Activated CD8-positive, alpha-beta memory T cell treated with anti-CD3 and anti-CD28 coated beads, Interleukin-2, amount 10 ng/mL, durations not matched to agents 7 days and 5 days (primary cell): ENCODE results near the gene CDS2. TPM values are rescaled to one million over a fixed set of nuclear protein-coding genes. Genes with fewer than 3 reads are reported as not detected.
A peak's percentile ranks its signal among the peaks of the same experiment; 100 is the strongest.

Experiments used
- ATAC-seq: fragments of 150-1000 bp; cut with Tn5 transposase; one replicate; pipeline ENCODE4 v1.10.0; 2021; ENCODE audit warnings: moderate library complexity
- CTCF ChIA-PET: fragments of 350-600 bp; sonication (Branson Sonifier 250); formaldehyde crosslinking; loops from one replicate; lab custom pipeline; 2021; ENCODE audit warnings: antibody characterized with exemption; lab: Charles Lee
- DNase-seq: peaks from one replicate; pipeline ENCODE4 v3.0.0-alpha.2; 2020
- H3K27ac Mint-ChIP-seq: one replicate; pipeline ENCODE4 v1.8.0; 2021; ENCODE audit warnings: mild to moderate bottlenecking, mixed read lengths
- H3K27me3 Mint-ChIP-seq: one replicate; pipeline ENCODE4 v1.8.0; 2021; ENCODE audit warnings: mixed read lengths
- H3K36me3 Mint-ChIP-seq: one replicate; pipeline ENCODE4 v1.8.0; 2021; ENCODE audit warnings: mild to moderate bottlenecking, mixed read lengths
- H3K4me1 Mint-ChIP-seq: one replicate; pipeline ENCODE4 v1.8.0; 2021; ENCODE audit warnings: mixed read lengths
- H3K4me3 Mint-ChIP-seq: one replicate; pipeline ENCODE4 v1.8.0; 2021; ENCODE audit warnings: mild to moderate bottlenecking, moderate library complexity, mixed read lengths
- H3K9me3 Mint-ChIP-seq: one replicate; pipeline ENCODE4 v1.8.0; 2022; ENCODE audit warnings: low read depth, mixed read lengths
- total RNA-seq, 2 experiments: library from RNA; stranded (reverse); gene quantifications; one replicate each; pipeline ENCODE4 v1.2.3, GENCODE V29; 2021

Gene CDS2
- total RNA-seq, 2 experiments from 2014 or later, result 62.2 to 63.5 TPM

DNA sequence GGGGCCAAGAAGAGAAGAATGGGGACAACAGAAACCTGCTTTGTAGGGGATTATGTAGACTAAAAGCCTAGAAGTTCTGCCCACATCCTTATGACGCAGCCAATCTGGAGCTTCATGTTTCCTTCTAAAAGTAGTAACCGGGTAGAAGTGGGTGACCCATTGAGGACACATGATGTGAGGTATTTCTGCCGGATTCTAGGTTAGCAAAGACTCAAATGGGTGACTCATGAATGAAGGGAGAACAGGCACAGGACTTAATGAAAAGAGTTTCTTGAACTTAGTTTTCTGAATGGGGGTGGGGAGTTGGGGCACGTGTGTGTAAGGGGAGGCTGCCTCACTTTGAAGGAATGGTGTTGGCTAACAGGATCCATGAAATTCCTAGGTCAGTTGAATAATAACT lies 68.8 kb downstream of the CDS2 start:
- no peak for DNase-seq
- no peak for ATAC-seq
- H3K27me3 Mint-ChIP-seq, result no peaks in the 10 kb centered on the region
- CTCF ChIA-PET, result no interaction called here
- H3K27ac Mint-ChIP-seq, result no peak overlapping the region
- H3K9me3 Mint-ChIP-seq, result no peaks in the 10 kb centered on the region
- H3K4me3 Mint-ChIP-seq, result no peak overlapping the region
- peaks cover 18% of the 10 kb centered on the region for H3K36me3 Mint-ChIP-seq
- H3K4me1 Mint-ChIP-seq, result peaks cover 20% of the 10 kb centered on the region

DNA sequence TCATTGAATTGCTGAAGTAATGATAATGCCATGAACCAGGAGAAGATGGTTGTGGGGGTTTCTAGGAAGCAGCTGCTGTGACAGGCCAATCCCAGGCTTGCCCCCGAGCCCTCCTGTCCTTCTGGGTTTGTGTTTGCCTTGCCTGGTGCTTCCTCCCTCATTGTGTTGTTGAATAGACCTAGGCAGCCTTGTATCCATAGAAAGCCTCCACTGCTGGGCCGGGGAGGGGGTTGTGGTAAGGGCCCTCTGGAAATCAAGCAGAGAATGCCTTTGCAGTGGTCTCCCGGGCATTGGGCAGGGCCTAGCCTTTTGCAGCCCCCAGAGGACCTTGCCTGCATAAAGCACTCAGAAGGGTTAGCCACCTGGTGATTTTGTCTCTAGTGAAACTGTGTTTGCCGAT lies 69.3 kb downstream of the CDS2 start:
- no peak for ATAC-seq
- H3K27ac Mint-ChIP-seq, result no peak overlapping the region
- CTCF ChIA-PET, result interaction anchor here (1.3 kb wide), 1 partner anchor 70 kb away, joined by 3 read pairs; the partner anchor contains the start of gene CDS2
- H3K4me1 Mint-ChIP-seq, result peaks cover 20% of the 10 kb centered on the region
- H3K36me3 Mint-ChIP-seq, result peaks cover 18% of the 10 kb centered on the region
- H3K4me3 Mint-ChIP-seq, result no peak overlapping the region
- no peaks in the 10 kb centered on the region for H3K9me3 Mint-ChIP-seq
- no peaks in the 10 kb centered on the region for H3K27me3 Mint-ChIP-seq
- no peak for DNase-seq

DNA sequence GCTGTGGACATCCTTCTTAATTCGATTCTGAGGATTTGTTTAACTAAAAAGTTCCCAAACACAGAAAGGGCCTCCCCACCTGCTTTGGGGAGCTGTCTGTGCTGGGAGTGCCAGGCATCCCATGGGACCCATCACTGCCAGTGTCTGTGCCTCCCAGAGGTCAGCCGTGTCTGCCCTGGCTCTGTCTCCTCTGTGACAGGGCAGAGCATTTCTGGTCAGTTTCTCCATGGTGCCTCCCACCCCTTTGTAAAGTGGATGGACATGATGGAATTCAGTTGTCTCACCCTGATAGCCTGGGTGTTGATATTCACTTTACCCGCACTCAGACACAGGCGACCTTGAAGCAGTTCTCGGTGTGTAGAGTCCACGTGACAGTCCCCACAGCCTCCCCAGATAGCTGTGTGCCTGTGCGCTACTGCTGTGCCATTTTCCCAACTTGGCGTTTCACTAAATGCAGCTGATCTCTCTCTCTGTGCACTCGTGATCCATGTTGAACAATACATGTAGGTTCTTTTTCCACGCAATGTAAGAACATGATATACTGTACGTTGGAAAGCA lies 70.5 kb downstream of the CDS2 start:
- no peaks in the 10 kb centered on the region for H3K27me3 Mint-ChIP-seq

DNA sequence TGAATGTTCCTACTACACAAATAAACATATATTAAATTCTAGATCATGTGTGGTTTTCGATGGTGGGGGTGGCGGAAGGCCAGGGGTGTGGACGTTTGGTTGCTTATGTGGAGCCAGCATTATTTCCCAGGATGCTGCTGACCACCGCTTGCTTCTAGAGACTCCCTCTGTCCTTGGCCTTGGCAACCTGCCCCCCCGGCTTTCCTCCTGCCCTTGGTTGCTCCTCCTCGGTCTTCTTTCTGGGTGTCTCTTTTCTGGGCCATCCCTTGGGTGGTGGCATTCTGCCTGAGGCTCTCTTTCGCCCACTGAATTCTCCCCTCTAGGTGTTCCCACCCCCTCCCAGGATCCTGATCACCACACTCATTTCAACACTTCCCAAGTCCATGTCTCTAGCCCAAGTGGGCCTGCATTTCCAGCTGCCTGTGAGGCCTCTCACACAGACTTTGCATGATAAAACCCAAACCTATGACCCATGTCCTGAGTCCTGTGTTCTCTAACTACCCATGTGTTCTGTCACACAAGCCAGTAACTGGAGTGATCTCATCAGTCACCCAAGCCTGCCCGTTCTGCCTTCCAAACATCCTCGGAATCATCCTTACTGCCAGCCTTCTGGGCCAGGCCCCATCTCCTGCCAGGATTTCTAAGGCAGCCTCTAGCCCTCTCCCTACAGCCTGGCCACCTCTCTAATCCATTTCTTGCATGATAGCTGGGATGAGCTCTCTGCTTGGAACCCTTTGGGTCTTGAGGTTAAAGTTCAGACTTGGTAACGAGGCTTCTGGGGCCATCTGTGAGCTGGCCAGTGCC lies 71.2 kb downstream of the CDS2 start:
- DNase-seq (no peak), ATAC-seq (no peak)
- Mint-ChIP-seq H3K4me1 (peaks cover 3% of the 10 kb centered on the region), H3K27me3 (no peaks in the 10 kb centered on the region), H3K9me3 (no peaks in the 10 kb centered on the region), H3K27ac (no peak overlapping the region), H3K4me3 (no peak overlapping the region), H3K36me3 (peaks cover 18% of the 10 kb centered on the region)
- CTCF ChIA-PET, result no interaction called here

More for the DNA sequence above, 70.5 kb downstream of the CDS2 start:
- CTCF ChIA-PET, result interaction anchor here (0.7 to 1.3 kb wide), 2 partner anchors 8 to 71 kb away, joined by 3 read pairs; partner anchors contain the start of gene CDS2
- Mint-ChIP-seq H3K9me3 (no peaks in the 10 kb centered on the region), H3K4me3 (no peak overlapping the region), H3K4me1 (peaks cover 10% of the 10 kb centered on the region), H3K27ac (no peak overlapping the region), H3K36me3 (peaks cover 18% of the 10 kb centered on the region)
- no peak for DNase-seq
- ATAC-seq, result no peak

DNA sequence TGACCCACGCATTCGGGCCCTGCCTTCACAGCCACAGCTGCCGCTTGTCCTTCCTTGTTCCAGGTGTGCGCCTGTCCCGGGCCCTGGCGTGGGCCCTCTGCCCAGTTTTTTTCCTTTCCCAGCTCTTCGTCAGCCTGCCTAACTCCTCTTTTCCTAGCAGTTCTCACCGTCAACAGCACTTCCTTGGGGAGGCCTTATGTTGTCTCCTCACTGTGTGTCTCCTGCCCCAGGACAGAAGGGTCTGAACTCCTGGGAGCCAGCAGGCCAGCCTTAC lies 71.8 kb downstream of the CDS2 start:
- DNase-seq, result no peak
- no peak for ATAC-seq
- H3K4me1 Mint-ChIP-seq, result no peaks in the 10 kb centered on the region
- CTCF ChIA-PET, result no interaction called here
- no peaks in the 10 kb centered on the region for H3K9me3 Mint-ChIP-seq
- no peak overlapping the region for H3K4me3 Mint-ChIP-seq
- peaks cover 18% of the 10 kb centered on the region for H3K36me3 Mint-ChIP-seq
- no peaks in the 10 kb centered on the region for H3K27me3 Mint-ChIP-seq
- H3K27ac Mint-ChIP-seq, result no peak overlapping the region

DNA sequence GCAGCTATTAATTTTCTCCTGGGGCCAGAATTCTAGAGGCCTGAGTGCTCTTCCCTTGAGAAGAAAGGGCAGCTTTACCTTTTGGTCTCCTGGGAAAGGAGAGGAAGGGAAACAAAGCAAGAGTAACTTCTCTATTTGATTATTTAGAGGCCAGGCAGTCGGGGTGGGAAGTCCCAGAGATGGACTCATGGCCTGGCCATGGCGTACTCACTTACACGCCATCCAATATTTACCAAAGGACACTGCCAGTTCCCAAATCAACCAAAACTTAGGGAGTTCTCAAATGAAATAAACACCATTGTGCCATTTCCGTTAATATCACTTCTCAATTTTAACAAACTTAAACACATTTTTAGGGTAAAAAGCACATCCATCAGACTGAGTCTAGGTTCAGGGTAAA lies 76.6 kb downstream of the CDS2 start:
- H3K27me3 Mint-ChIP-seq, result no peaks in the 10 kb centered on the region
- H3K9me3 Mint-ChIP-seq, result no peaks in the 10 kb centered on the region
- no peaks in the 10 kb centered on the region for H3K4me1 Mint-ChIP-seq
- peaks cover 13% of the 10 kb centered on the region for H3K36me3 Mint-ChIP-seq
- no peak for ATAC-seq
- H3K4me3 Mint-ChIP-seq, result no peak overlapping the region
- CTCF ChIA-PET, result interaction anchor here (0.7 to 4.0 kb wide), 5 partner anchors 9 to 244 kb away, joined by 3 to 22 read pairs (median 5); no protein-coding TSS in a partner anchor
- no peak for DNase-seq
- no peak overlapping the region for H3K27ac Mint-ChIP-seq

DNA sequence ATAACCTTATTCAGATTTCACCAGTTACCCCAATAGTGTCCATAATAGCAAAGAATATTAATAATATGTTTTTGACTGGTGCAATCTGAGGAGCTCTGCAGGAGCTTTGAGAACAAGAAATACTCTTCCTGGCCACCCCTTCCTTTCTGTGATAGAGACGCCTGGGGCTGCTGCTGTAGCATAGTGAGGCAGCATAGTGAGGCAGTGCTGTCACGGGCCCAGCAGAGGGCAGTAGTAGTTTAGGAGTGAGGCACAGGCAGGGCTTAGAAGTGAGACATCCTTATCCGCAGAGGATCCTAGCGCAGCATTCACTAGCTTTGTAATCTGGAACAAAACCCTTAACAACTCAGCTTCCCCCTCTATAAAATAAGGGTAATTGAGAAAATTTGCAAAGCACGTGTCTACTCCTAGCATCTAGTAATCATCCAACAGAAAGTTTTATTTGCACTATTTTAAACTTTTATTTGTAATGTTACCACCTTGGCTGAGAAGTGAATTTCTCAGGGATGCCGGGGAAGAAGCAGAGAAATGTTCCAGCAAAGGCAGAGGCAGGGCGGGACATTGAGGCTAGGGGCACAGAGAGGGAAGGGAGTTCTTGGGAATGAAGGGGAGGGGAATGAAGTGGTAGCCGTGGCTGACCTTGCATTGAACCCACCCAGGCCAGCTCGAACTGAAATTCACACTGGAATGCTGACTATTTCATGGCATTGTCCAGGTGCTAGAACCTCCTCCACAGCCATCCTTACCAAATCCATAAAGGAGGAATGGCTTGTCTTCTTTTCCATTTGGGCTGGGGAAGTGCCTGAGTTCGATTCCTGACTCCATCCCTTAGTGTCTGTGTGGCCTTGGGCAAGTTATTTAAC lies 78.8 kb downstream of the CDS2 start:
- Mint-ChIP-seq H3K4me1 (no peaks in the 10 kb centered on the region), H3K27ac (no peak overlapping the region), H3K4me3 (no peak overlapping the region), H3K9me3 (no peaks in the 10 kb centered on the region), H3K36me3 (peaks cover 6% of the 10 kb centered on the region), H3K27me3 (no peaks in the 10 kb centered on the region)
- DNase-seq (peak; percentile 81), ATAC-seq (peak; percentile 97)
- CTCF ChIA-PET, result interaction anchor here (0.6 to 4.0 kb wide), 19 partner anchors 9 to 447 kb away, joined by 3 to 22 read pairs (median 4); partner anchors contain the start of gene CDS2

DNA sequence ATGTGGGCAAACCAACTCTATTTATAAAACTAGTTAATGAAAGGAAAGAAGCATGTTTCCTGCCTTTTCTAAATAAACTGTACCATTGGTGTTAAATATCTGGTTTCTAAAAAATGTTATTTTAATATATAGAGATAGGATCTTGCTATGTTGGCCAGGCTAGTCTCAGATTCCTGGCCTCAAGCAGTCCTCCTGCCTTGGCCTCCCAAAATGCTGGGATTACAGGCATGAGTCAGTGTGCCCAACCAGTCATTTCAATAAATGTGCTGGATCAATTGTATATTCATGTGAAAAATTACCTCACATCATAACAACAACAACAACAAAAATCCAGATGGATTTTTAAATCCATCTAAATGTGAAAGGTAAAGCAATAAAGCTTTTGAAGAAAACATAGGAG lies 80.3 kb downstream of the CDS2 start:
- DNase-seq (no peak), ATAC-seq (no peak)
- H3K27ac Mint-ChIP-seq, result no peak overlapping the region
- CTCF ChIA-PET, result interaction anchor here (1.5 to 4.0 kb wide), 3 partner anchors 15 to 241 kb away, joined by 4 to 22 read pairs (median 9); no protein-coding TSS in a partner anchor
- H3K4me1 Mint-ChIP-seq, result no peaks in the 10 kb centered on the region
- no peaks in the 10 kb centered on the region for H3K9me3 Mint-ChIP-seq
- H3K27me3 Mint-ChIP-seq, result no peaks in the 10 kb centered on the region
- H3K36me3 Mint-ChIP-seq, result peaks cover 6% of the 10 kb centered on the region
- no peak overlapping the region for H3K4me3 Mint-ChIP-seq

DNA sequence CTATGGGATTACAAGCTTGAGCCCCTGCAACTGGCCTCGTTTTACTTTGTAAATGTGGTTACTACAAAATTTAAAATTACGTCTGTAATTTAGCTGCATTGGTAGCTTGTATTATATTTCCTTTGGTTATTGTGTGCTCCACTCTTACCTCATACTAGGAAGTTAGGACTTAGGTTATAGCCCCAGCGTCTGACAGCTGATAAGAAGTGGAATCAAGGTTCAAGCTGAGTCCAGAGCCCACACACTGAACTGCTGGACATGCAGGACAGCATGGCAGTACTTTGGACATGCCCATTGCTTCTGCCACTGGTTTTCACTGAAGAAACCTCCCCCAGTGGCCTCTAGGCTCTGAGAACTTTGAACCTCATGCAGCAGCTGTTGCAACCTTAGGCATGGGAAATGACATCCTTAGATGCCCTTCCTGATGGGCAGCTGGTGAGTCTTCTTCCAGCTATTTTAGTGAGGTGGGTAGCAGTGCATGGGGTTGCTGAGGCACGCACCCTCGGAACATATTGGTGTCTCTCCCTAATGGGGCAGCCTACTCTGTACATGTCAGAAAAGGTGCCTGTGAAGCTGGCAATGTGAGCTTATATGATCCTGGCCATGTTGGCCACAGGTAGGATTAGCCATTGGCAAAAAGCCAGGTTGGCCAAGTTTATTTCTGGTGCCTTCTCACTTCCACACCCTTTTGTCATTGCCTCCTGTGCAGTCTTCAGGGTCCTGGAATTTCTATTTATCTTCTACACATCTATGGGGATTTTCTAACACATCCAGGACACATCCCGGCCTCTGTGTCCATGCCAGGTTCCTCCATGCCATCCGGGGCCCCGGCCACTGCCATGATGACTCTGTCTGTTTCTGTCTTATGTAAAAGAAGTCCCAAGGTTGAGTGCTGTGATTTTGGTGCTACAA lies 85.3 kb downstream of the CDS2 start:
- Mint-ChIP-seq H3K4me1 (no peaks in the 10 kb centered on the region), H3K27ac (no peak overlapping the region), H3K36me3 (peaks cover 6% of the 10 kb centered on the region), H3K9me3 (no peaks in the 10 kb centered on the region), H3K27me3 (no peaks in the 10 kb centered on the region), H3K4me3 (no peak overlapping the region)
- DNase-seq (no peak), ATAC-seq (no peak)
- CTCF ChIA-PET, result interaction anchor here (1.0 to 2.2 kb wide), 6 partner anchors 8 to 236 kb away, joined by 3 to 11 read pairs (median 4); partner anchors contain the start of gene CDS2

DNA sequence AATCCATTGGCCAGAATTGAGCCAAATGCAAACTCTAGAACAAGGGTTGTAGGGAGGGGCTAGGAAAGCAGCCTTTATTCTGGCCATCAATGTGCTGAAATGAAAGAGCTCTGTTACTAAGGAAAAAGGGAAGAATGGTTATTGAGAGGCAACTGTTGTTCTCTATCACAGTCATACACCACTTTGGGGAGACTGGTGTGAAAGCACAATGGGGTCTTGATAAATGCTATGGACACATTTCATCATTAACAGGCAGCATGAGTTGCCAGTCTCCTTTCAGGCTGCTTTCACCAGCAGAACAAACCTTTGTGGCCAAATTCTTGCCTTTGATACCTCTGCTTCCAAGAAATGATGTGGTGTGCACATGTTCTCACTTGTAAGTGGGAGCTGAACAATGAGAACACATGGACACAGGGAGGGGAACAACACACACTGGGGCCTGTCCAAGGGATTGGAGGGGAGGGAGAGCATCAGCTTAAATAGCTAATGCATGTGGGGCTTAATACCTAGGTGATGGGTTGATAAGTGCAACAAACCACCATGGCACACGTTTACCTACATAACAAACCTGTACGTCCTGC lies 86.2 kb downstream of the CDS2 start:
- H3K4me3 Mint-ChIP-seq, result no peak overlapping the region
- H3K36me3 Mint-ChIP-seq, result peaks cover 6% of the 10 kb centered on the region
- H3K9me3 Mint-ChIP-seq, result no peaks in the 10 kb centered on the region
- CTCF ChIA-PET, result interaction anchor here (2.2 to 3.8 kb wide), 2 partner anchors 7 to 21 kb away, joined by 10 to 11 read pairs; no protein-coding TSS in a partner anchor
- ATAC-seq (no peak), DNase-seq (no peak)
- H3K27me3 Mint-ChIP-seq, result no peaks in the 10 kb centered on the region
- no peak overlapping the region for H3K27ac Mint-ChIP-seq
- no peaks in the 10 kb centered on the region for H3K4me1 Mint-ChIP-seq

DNA sequence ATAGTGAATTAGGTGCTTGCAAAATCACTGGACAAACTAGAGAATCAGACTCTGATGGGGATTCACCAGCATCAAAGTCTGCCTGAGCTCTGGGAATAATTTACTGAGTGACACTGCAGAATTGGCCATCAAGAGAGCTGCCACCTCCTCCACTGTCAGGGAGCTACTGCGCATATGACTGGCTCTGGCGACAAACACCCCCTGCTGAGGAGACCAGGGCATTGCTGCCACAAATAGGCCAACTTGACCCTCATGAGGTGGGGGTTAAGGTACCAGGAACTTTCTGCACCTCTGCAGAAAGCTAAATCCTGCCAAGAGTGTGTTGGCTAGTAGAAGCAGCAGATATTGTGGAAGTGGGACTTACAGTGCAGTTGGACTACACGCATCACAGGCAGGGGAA lies 88.0 kb downstream of the CDS2 start:
- H3K27me3 Mint-ChIP-seq, result no peaks in the 10 kb centered on the region
- H3K36me3 Mint-ChIP-seq, result peaks cover 2% of the 10 kb centered on the region

DNA sequence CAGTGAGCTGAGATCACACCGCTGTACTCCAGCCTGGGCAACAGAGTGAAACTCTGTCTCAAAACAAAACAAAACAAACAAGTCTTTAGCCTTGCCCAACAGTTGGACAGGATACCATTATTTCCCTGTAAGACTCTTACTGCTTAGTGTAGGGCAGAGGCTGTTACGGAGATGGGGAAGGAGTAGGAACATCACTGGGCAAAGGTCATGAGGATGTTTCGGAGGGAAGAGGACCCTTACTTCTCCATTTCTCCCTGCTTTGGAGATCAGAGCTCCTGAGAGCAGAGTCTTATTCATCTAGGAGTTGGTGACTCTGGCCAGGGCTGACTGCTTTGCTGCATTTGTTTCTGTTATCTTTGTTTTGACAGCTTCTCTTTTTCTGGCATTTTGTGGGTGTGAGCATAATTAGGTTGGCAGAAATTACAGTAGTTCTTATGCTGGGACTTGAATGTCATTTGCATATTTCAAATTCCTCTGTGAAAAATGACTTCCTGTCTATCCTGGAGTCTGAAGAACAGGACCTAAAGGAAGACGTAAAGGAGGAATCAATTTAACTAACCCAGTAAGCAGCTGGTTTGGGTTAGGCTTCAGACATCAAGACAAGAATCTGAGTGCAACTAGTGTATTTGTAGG lies 89.0 kb downstream of the CDS2 start:
- H3K9me3 Mint-ChIP-seq, result no peaks in the 10 kb centered on the region

More for the DNA sequence above, 88.0 kb downstream of the CDS2 start:
- CTCF ChIA-PET, result interaction anchor here (1.1 to 3.8 kb wide), 2 partner anchors 9 to 88 kb away, joined by 3 to 10 read pairs; partner anchors contain the start of gene CDS2
- no peak for DNase-seq
- H3K9me3 Mint-ChIP-seq, result no peaks in the 10 kb centered on the region
- no peaks in the 10 kb centered on the region for H3K4me1 Mint-ChIP-seq
- H3K4me3 Mint-ChIP-seq, result no peak overlapping the region
- H3K27ac Mint-ChIP-seq, result no peak overlapping the region
- ATAC-seq, result no peak

More for the DNA sequence above, 89.0 kb downstream of the CDS2 start:
- Mint-ChIP-seq H3K4me1 (no peaks in the 10 kb centered on the region), H3K36me3 (no peaks in the 10 kb centered on the region), H3K27me3 (no peaks in the 10 kb centered on the region), H3K27ac (no peak overlapping the region), H3K4me3 (no peak overlapping the region)
- DNase-seq (no peak), ATAC-seq (no peak)
- CTCF ChIA-PET, result interaction anchor here (2.3 to 3.8 kb wide), 2 partner anchors 10 to 89 kb away, joined by 5 to 10 read pairs; partner anchors contain the start of gene CDS2
